Body of pancreas (tissue), 4 donors: ENCODE data around the gene SYT5. TPM values are rescaled to one million over a fixed set of nuclear protein-coding genes. Genes with fewer than 3 reads are reported as not detected.

Experiments
- ATAC-seq: fragments of 150-250 bp; one replicate; pipeline ENCODE4 v1.9.1; 2016
- DNase-seq, 4 donors: peaks; one replicate each; pipeline ENCODE4 v3.0.0-alpha.2; 2019
- H3K27ac ChIP-seq, 4 donors: fragments of 200-600 bp; sonication (generic); 1 replicate in 3 of 4; 2 replicates in 1 of 4; pipeline versions ENCODE4 v1.5.1 to v1.6.1; 2016 to 2019; ENCODE audit warnings: mild to moderate bottlenecking in 1 of 4, mixed read lengths in 1 of 4, moderate library complexity in 1 of 4
- H3K27me3 ChIP-seq, 2 donors: fragments of 200-600 bp; sonication (generic); one replicate each; pipeline ENCODE4 v1.6.0; 2016; ENCODE audit warnings: mild to moderate bottlenecking in 1 of 2
- H3K36me3 ChIP-seq, 2 donors: fragments of 200-600 bp; sonication (generic); replicated peaks in 1 of 2; 2 replicates each; pipeline ENCODE4 v1.5.1; 2016; ENCODE audit warnings: low read depth in 2 of 2; ENCODE audit not compliant: insufficient read depth in 1 of 2
- H3K4me1 ChIP-seq: fragments of 200-600 bp; sonication (generic); one replicate; pipeline ENCODE4 v1.6.0; 2016
- H3K4me3 ChIP-seq, 2 donors: fragments of 200-600 bp; sonication (generic); 1 replicate in 1 of 2; 2 replicates in 1 of 2; pipeline ENCODE4 v1.5.1; 2016 to 2019
- H3K9me3 ChIP-seq, 3 donors: fragments of 200-600 bp; sonication (generic); 1 replicate in 2 of 3; 2 replicates in 1 of 3; pipeline ENCODE4 v1.5.1; 2016
- CTCF ChIP-seq, 7 experiments: fragments of 450-650 bp in 4 of 7; fragments of 200-600 bp in 3 of 7; sonication (generic) in 3 of 7; IDR thresholded peaks; one replicate each; pipeline ENCODE4 v1.5.1; 2016 to 2019; ENCODE audit warnings: antibody characterized with exemption in 7 of 7
- POLR2A ChIP-seq, 3 donors: fragments of 450-650 bp; IDR thresholded peaks; one replicate each; pipeline ENCODE4 v1.6.1; 2016; ENCODE audit warnings: antibody characterized with exemption in 3 of 3, mild to moderate bottlenecking in 2 of 3
- WGBS, 2 donors: methylation state at CpG; one replicate each; pipeline ENCODE4 v1.1.5; 2017; 5-methylcytosine and 5-hydroxymethylcytosine counted together
- intact Hi-C: fragments of 100-400 bp; cut with DNase I; formaldehyde crosslinking; loops from one replicate; pipeline ENCODE4 v1.15.1; 2023
- total RNA-seq, 2 donors: library from RNA; depleted of rRNA; stranded (reverse); fragments of >200 nt; gene quantifications; one replicate each; pipeline ENCODE4 v1.1.0, GENCODE V29; 2016

Gene SYT5
- total RNA-seq, 2 donors from 2014 or later, result 0.26 TPM; not detected in 1

GRCh38 chr19:55228015-55228391 is 47.9 kb upstream of the SYT5 start:
- Histone ChIP-seq H3K27me3 (no peaks in the 10 kb centered on the region), H3K9me3 (no peaks in the 10 kb centered on the region), H3K4me1 (no peaks in the 10 kb centered on the region), H3K36me3 (peaks cover 0 to 18% of the 10 kb centered on the region in 2 donors), H3K4me3 (no peak overlapping the region), H3K27ac (no peak overlapping the region)
- no peak for DNase-seq
- no peak for ATAC-seq
- TF ChIP-seq POLR2A (IDR thresholded peaks at IDR 0.05), result no peak
- TF ChIP-seq CTCF (IDR thresholded peaks at IDR 0.05), result no peak
- intact Hi-C loops, result no loop called here
- 77 to 89% methylated on average over 10 to 17 of the region's 17 CpGs for WGBS, 2 donors

- Histone ChIP-seq H3K27me3 (no peaks in the 10 kb centered on the region), H3K36me3 (peaks cover 0 to 18% of the 10 kb centered on the region in 2 donors), H3K4me1 (no peaks in the 10 kb centered on the region), H3K27ac (no peak overlapping the region), H3K9me3 (no peaks in the 10 kb centered on the region), H3K4me3 (no peak overlapping the region)
- TF ChIP-seq CTCF (IDR thresholded peaks at IDR 0.05) (no peak), POLR2A (IDR thresholded peaks at IDR 0.05) (no peak)
- 93% methylated on average over 18 to 25 of the region's 25 CpGs for WGBS, 2 donors
- intact Hi-C loops, result no loop called here
- no peak for DNase-seq
- no peak for ATAC-seq
Observed at GRCh38 chr19:55227241-55228014, 47.3 kb upstream of the SYT5 start.

- Histone ChIP-seq H3K27ac (no peak overlapping the region), H3K4me1 (no peaks in the 10 kb centered on the region), H3K9me3 (no peaks in the 10 kb centered on the region), H3K36me3 (peaks cover 0 to 15% of the 10 kb centered on the region in 2 donors), H3K27me3 (no peaks in the 10 kb centered on the region), H3K4me3 (no peak overlapping the region)
- 79 to 85% methylated on average over 13 to 18 of the region's 18 CpGs for WGBS, 2 donors
- intact Hi-C loops, result no loop called here
- no peak for TF ChIP-seq POLR2A (IDR thresholded peaks at IDR 0.05)
- TF ChIP-seq CTCF (IDR thresholded peaks at IDR 0.05), result no peak
- ATAC-seq, result no peak
- DNase-seq, result no peak
Observed at GRCh38 chr19:55226788-55227187, 46.7 kb upstream of the SYT5 start.

- H3K9me3 ChIP-seq, result no peaks in the 10 kb centered on the region
- no peak overlapping the region for H3K4me3 ChIP-seq
- intact Hi-C loops, result no loop called here
- H3K4me1 ChIP-seq, result no peaks in the 10 kb centered on the region
- DNase-seq, result no peak
- no peak for ATAC-seq
- no peak overlapping the region for H3K27ac ChIP-seq
- TF ChIP-seq POLR2A (IDR thresholded peaks at IDR 0.05) (no peak), CTCF (IDR thresholded peaks at IDR 0.05) (no peak)
- 74 to 87% methylated on average over 8 to 9 of the region's 9 CpGs for WGBS, 2 donors
- peaks cover 0 to 10% of the 10 kb centered on the region in 2 donors for H3K36me3 ChIP-seq
- no peaks in the 10 kb centered on the region for H3K27me3 ChIP-seq
Observed at GRCh38 chr19:55226273-55226672, 46.2 kb upstream of the SYT5 start.
